ENCODE measurements around the gene SYT17.

- TF ChIP-seq ZBTB7A (tag by site-specific recombination; IDR thresholded peaks at IDR 0.05; ENCODE audit: low read depth): no peak
- no peak for TF ChIP-seq EGR2 (tag by site-specific recombination; IDR thresholded peaks at IDR 0.05; ENCODE audit: low read depth)
Observed at GRCh38 chr16:19119564-19119963, 48.5 kb upstream of the SYT17 start.
